Measurements from ENCODE around the gene LHFPL3.
"Not testable (repeated sequence)": the region's sequence is repeated elsewhere in the genome, so short reads cannot be mapped to it uniquely, and the experiment has no call there.

The LHFPL3 gene

GRCh38 chr7:104921596-104921995 is 593.2 kb downstream of the LHFPL3 start:
- Histone ChIP-seq H3K4me3 (ENCODE audit: low read depth, low read length) (no peak overlapping the region), H3K18ac (ENCODE audit: low read length) (no peak overlapping the region)

GRCh38 chr7:104922182-104923009 is 594.0 kb downstream of the LHFPL3 start:
- Histone ChIP-seq H3K27ac (ENCODE audit: low read depth, low read length) (no peak overlapping the region), H3K79me1 (ENCODE audit: low read length) (no peaks in the 10 kb centered on the region), H3K4ac (ENCODE audit: low read depth, low read length) (no peak overlapping the region), H3K27me3 (ENCODE audit: insufficient read depth, low read length) (no peaks in the 10 kb centered on the region), H4K12ac (ENCODE audit: low read depth, low read length) (no peak overlapping the region), H3K23ac (ENCODE audit: low read length) (no peak overlapping the region), H2AK5ac (ENCODE audit: low read length) (no peak overlapping the region), H3K4me2 (ENCODE audit: low read length) (no peak overlapping the region), H3K79me2 (ENCODE audit: control insufficient read depth, insufficient read depth, low read length, poor library complexity) (no peaks in the 10 kb centered on the region), H4K8ac (ENCODE audit: low read depth, low read length) (no peak overlapping the region), H3K14ac (ENCODE audit: low read length) (no peak overlapping the region), H3K9me3 (ENCODE audit: insufficient read depth, low read depth, low read length) (no peaks in the 10 kb centered on the region), H3K4me1 (ENCODE audit: control insufficient read depth in 1 of 2, insufficient read depth in 2 of 2, low read length in 2 of 2) (no peaks in the 10 kb centered on the region), H2BK12ac (ENCODE audit: low read length) (no peak overlapping the region), H3K18ac (ENCODE audit: low read length) (no peak overlapping the region), H3K36me3 (ENCODE audit: control insufficient read depth in 1 of 2, insufficient read depth in 2 of 2, low read length in 2 of 2) (no peaks in the 10 kb centered on the region), H2AFZ (ENCODE audit: insufficient read depth, low read length, poor library complexity) (no peak overlapping the region), H2BK5ac (ENCODE audit: low read depth, low read length, poor library complexity) (no peak overlapping the region), H3K9ac (ENCODE audit: low read length) (no peak overlapping the region), H3K4me3 (ENCODE audit: low read depth, low read length) (no peak overlapping the region), H4K91ac (ENCODE audit: low read depth, low read length) (no peak overlapping the region), H2BK120ac (ENCODE audit: insufficient read depth, low read length, poor library complexity) (no peak overlapping the region)
- no CpG with 5 or more reads among the region's 5 CpGs for WGBS (ENCODE audit: extremely low coverage, insufficient coverage, insufficient read length)
- DNase-seq: no peak

More at GRCh38 chr7:104921596-104921995, 593.2 kb downstream of the LHFPL3 start:
- no peaks in the 10 kb centered on the region for H3K36me3 ChIP-seq (ENCODE audit: control insufficient read depth in 1 of 2, insufficient read depth in 2 of 2, low read length in 2 of 2)
- H3K79me2 ChIP-seq (ENCODE audit: control insufficient read depth, insufficient read depth, low read length, poor library complexity): no peaks in the 10 kb centered on the region
- H3K4me1 ChIP-seq (ENCODE audit: control insufficient read depth in 1 of 2, insufficient read depth in 2 of 2, low read length in 2 of 2): no peaks in the 10 kb centered on the region
- no peak overlapping the region for H3K9ac ChIP-seq (ENCODE audit: low read length)
- H4K12ac ChIP-seq (ENCODE audit: low read depth, low read length): no peak overlapping the region
- H2BK12ac ChIP-seq (ENCODE audit: low read length): no peak overlapping the region
- H4K8ac ChIP-seq (ENCODE audit: low read depth, low read length): no peak overlapping the region
- no peak overlapping the region for H2BK120ac ChIP-seq (ENCODE audit: insufficient read depth, low read length, poor library complexity)
- no peaks in the 10 kb centered on the region for H3K9me3 ChIP-seq (ENCODE audit: insufficient read depth, low read depth, low read length)
- no peak overlapping the region for H3K23ac ChIP-seq (ENCODE audit: low read length)
- no peak overlapping the region for H2AFZ ChIP-seq (ENCODE audit: insufficient read depth, low read length, poor library complexity)
- H4K91ac ChIP-seq (ENCODE audit: low read depth, low read length): no peak overlapping the region
- no peak overlapping the region for H3K4ac ChIP-seq (ENCODE audit: low read depth, low read length)
- peak; percentile 76 to 88 for DNase-seq
- no peak overlapping the region for H3K27ac ChIP-seq (ENCODE audit: low read depth, low read length)
- no peak overlapping the region for H3K4me2 ChIP-seq (ENCODE audit: low read length)
- H3K79me1 ChIP-seq (ENCODE audit: low read length): no peaks in the 10 kb centered on the region
- no peak overlapping the region for H2AK5ac ChIP-seq (ENCODE audit: low read length)
- H2BK5ac ChIP-seq (ENCODE audit: low read depth, low read length, poor library complexity): no peak overlapping the region
- no peak overlapping the region for H3K14ac ChIP-seq (ENCODE audit: low read length)
- no CpG with 5 or more reads among the region's 2 CpGs for WGBS (ENCODE audit: extremely low coverage, insufficient coverage, insufficient read length)
- no peaks in the 10 kb centered on the region for H3K27me3 ChIP-seq (ENCODE audit: insufficient read depth, low read length)

- no peaks in the 10 kb centered on the region for H3K27me3 ChIP-seq (ENCODE audit: insufficient read depth, low read length)
- no peak overlapping the region for H4K12ac ChIP-seq (ENCODE audit: low read depth, low read length)
- H2BK5ac ChIP-seq (ENCODE audit: low read depth, low read length, poor library complexity): no peak overlapping the region
- H3K9me3 ChIP-seq (ENCODE audit: insufficient read depth, low read depth, low read length): no peaks in the 10 kb centered on the region
- H2AK5ac ChIP-seq (ENCODE audit: low read length): no peak overlapping the region
- H2BK12ac ChIP-seq (ENCODE audit: low read length): no peak overlapping the region
- no peaks in the 10 kb centered on the region for H3K79me1 ChIP-seq (ENCODE audit: low read length)
- H3K18ac ChIP-seq (ENCODE audit: low read length): no peak overlapping the region
- no CpG with 5 or more reads among the region's 4 CpGs for WGBS (ENCODE audit: extremely low coverage, insufficient coverage, insufficient read length)
- no peak overlapping the region for H3K4me2 ChIP-seq (ENCODE audit: low read length)
- H4K8ac ChIP-seq (ENCODE audit: low read depth, low read length): no peak overlapping the region
- no peak overlapping the region for H3K23ac ChIP-seq (ENCODE audit: low read length)
- peak in 1 of 2 donors; percentile 47 for DNase-seq
- H2BK120ac ChIP-seq (ENCODE audit: insufficient read depth, low read length, poor library complexity): no peak overlapping the region
- no peaks in the 10 kb centered on the region for H3K79me2 ChIP-seq (ENCODE audit: control insufficient read depth, insufficient read depth, low read length, poor library complexity)
- no peaks in the 10 kb centered on the region for H3K36me3 ChIP-seq (ENCODE audit: control insufficient read depth in 1 of 2, insufficient read depth in 2 of 2, low read length in 2 of 2)
- H3K14ac ChIP-seq (ENCODE audit: low read length): no peak overlapping the region
- H4K91ac ChIP-seq (ENCODE audit: low read depth, low read length): no peak overlapping the region
- peak overlapping the region; percentile 10 for H3K4me3 ChIP-seq (ENCODE audit: low read depth, low read length)
- no peak overlapping the region for H3K4ac ChIP-seq (ENCODE audit: low read depth, low read length)
- H3K4me1 ChIP-seq (ENCODE audit: control insufficient read depth in 1 of 2, insufficient read depth in 2 of 2, low read length in 2 of 2): no peaks in the 10 kb centered on the region
- no peak overlapping the region for H3K9ac ChIP-seq (ENCODE audit: low read length)
- H2AFZ ChIP-seq (ENCODE audit: insufficient read depth, low read length, poor library complexity): no peak overlapping the region
- no peak overlapping the region for H3K27ac ChIP-seq (ENCODE audit: low read depth, low read length)
Observed at GRCh38 chr7:104923010-104923421, 594.6 kb downstream of the LHFPL3 start.

- H2BK5ac ChIP-seq (ENCODE audit: low read depth, low read length, poor library complexity); H2AFZ ChIP-seq (ENCODE audit: insufficient read depth, low read length, poor library complexity); H2BK12ac ChIP-seq (ENCODE audit: low read length); H4K8ac ChIP-seq (ENCODE audit: low read depth, low read length); H3K36me3 ChIP-seq (ENCODE audit: control insufficient read depth in 1 of 2, insufficient read depth in 2 of 2, low read length in 2 of 2); H3K4me1 ChIP-seq (ENCODE audit: control insufficient read depth in 1 of 2, insufficient read depth in 2 of 2, low read length in 2 of 2); H3K4ac ChIP-seq (ENCODE audit: low read depth, low read length); H3K27me3 ChIP-seq (ENCODE audit: insufficient read depth, low read length); H2AK5ac ChIP-seq (ENCODE audit: low read length); H3K4me3 ChIP-seq (ENCODE audit: low read depth, low read length); H3K9me3 ChIP-seq (ENCODE audit: insufficient read depth, low read depth, low read length); H3K27ac ChIP-seq (ENCODE audit: low read depth, low read length); H3K18ac ChIP-seq (ENCODE audit: low read length); H3K23ac ChIP-seq (ENCODE audit: low read length); DNase-seq; H3K79me1 ChIP-seq (ENCODE audit: low read length); H3K14ac ChIP-seq (ENCODE audit: low read length); H3K9ac ChIP-seq (ENCODE audit: low read length); H3K4me2 ChIP-seq (ENCODE audit: low read length); H2BK120ac ChIP-seq (ENCODE audit: insufficient read depth, low read length, poor library complexity); H4K91ac ChIP-seq (ENCODE audit: low read depth, low read length); H3K79me2 ChIP-seq (ENCODE audit: control insufficient read depth, insufficient read depth, low read length, poor library complexity); H4K12ac ChIP-seq (ENCODE audit: low read depth, low read length): not testable (repeated sequence)
- WGBS (ENCODE audit: extremely low coverage, insufficient coverage, insufficient read length): no CpG with 5 or more reads among the region's 5 CpGs
Observed at GRCh38 chr7:104926189-104926588, 597.8 kb downstream of the LHFPL3 start.

All from trophoblast cell (in vitro differentiated cells and primary cell).